Activated naive CD4-positive, alpha-beta T cell treated with anti-CD3 and anti-CD28 coated beads for 36 hours (primary cell): ENCODE data around the gene LRRC4C. TPM values are rescaled to one million over a fixed set of nuclear protein-coding genes. Genes with fewer than 3 reads are reported as not detected.
"Not testable (repeated sequence)": the region's sequence is repeated elsewhere in the genome, so short reads cannot be mapped to it uniquely, and the experiment has no call there.

Source experiments
- CTCF ChIA-PET: fragments of 350-600 bp; sonication (Branson Sonifier 250); formaldehyde crosslinking; loops from one replicate; lab custom pipeline; 2021; ENCODE audit warnings: antibody characterized with exemption; lab: Charles Lee
- DNase-seq: peaks from one replicate; pipeline ENCODE4 v3.0.0-alpha.2; 2020
- H3K27ac Mint-ChIP-seq: one replicate; pipeline ENCODE4 v1.8.0; 2021; ENCODE audit warnings: mild to moderate bottlenecking, mixed read lengths
- H3K27me3 Mint-ChIP-seq: one replicate; pipeline ENCODE4 v1.8.0; 2021; ENCODE audit warnings: low read depth, mixed read lengths
- H3K36me3 Mint-ChIP-seq: one replicate; pipeline ENCODE4 v1.8.0; 2021; ENCODE audit warnings: low read depth, mixed read lengths
- H3K4me1 Mint-ChIP-seq: one replicate; pipeline ENCODE4 v1.8.0; 2021; ENCODE audit warnings: low read depth, mixed read lengths
- H3K4me3 Mint-ChIP-seq: one replicate; pipeline ENCODE4 v1.8.0; 2021; ENCODE audit warnings: mild to moderate bottlenecking, moderate library complexity, mixed read lengths
- H3K9me3 Mint-ChIP-seq: one replicate; pipeline ENCODE4 v1.8.0; 2021; ENCODE audit warnings: mixed read lengths
- intact Hi-C: fragments of 100-400 bp; cut with micrococcal nuclease; formaldehyde crosslinking; loops from one replicate; pipeline ENCODE4 v1.15.1; 2023
- total RNA-seq, 2 experiments: library from RNA; stranded (reverse); gene quantifications; one replicate each; pipeline ENCODE4 v1.2.3, GENCODE V29; 2021

The LRRC4C gene
- total RNA-seq, 2 experiments from 2014 or later, result not detected

DNA sequence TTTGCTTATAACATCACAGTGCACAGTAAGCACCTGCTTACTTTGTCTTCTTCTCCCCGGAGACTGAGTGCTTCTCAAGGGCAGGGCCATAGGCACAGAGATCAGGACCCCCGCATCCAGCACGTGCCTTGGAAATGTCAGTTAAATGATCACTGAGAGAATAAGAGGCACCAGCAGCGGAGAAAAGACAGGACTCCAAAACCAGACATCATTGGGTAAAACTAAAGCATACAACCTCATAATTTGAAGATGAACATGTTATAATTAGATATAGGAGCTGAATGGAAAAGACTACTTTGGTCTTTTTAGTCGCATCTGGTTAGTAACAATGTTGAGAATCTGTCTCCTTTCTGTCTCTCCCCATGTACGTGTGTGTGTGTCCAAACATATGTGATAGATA, 1279.9 kb downstream of the LRRC4C start:
- DNase-seq, result no peak
- Mint-ChIP-seq H3K9me3 (peaks cover 6% of the 10 kb centered on the region), H3K4me3 (no peak overlapping the region), H3K27ac (no peak overlapping the region), H3K27me3 (peaks cover 2% of the 10 kb centered on the region), H3K36me3 (no peaks in the 10 kb centered on the region), H3K4me1 (no peaks in the 10 kb centered on the region)
- intact Hi-C loops, result no loop called here
- CTCF ChIA-PET, result interaction anchor here (0.6 kb wide), 1 partner anchor 44 kb away, joined by 3 read pairs; no protein-coding TSS in a partner anchor

DNA sequence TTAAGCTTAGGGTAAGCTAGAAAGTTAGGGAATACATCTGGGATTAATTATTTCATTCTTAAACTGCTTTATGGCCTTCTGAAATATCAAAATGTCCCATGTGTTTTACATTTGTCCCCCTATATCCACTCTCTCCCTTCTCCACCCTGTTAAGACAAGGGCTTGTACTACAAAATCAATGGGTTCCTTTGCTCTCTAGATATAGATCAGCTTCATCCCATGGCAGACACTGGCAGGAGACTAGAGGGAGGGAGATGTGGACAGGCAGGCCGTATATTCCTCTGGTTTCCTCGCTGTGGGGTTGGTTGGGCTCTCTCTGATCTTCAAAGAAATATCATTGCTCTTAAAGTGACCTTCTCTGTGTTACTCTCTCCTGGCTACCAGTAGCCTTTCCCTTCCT, 1281.0 kb downstream of the LRRC4C start:
- Mint-ChIP-seq H3K4me3 (no peak overlapping the region), H3K27ac (no peak overlapping the region), H3K27me3 (peaks cover 2% of the 10 kb centered on the region), H3K4me1 (no peaks in the 10 kb centered on the region), H3K9me3 (peaks cover 6% of the 10 kb centered on the region), H3K36me3 (no peaks in the 10 kb centered on the region)
- CTCF ChIA-PET, result no interaction called here
- intact Hi-C loops, result no loop called here
- no peak for DNase-seq

- H3K27ac Mint-ChIP-seq, result no peak overlapping the region
- H3K4me3 Mint-ChIP-seq, result no peak overlapping the region
- CTCF ChIA-PET, result no interaction called here
- no peak for DNase-seq
- H3K4me1 Mint-ChIP-seq, result no peaks in the 10 kb centered on the region
- intact Hi-C loops, result no loop called here
- no peaks in the 10 kb centered on the region for H3K27me3 Mint-ChIP-seq
- no peaks in the 10 kb centered on the region for H3K36me3 Mint-ChIP-seq
- peaks cover 8% of the 10 kb centered on the region for H3K9me3 Mint-ChIP-seq
Measured at GRCh38 chr11:40175980-40176379, 1283.5 kb downstream of the LRRC4C start.

DNA sequence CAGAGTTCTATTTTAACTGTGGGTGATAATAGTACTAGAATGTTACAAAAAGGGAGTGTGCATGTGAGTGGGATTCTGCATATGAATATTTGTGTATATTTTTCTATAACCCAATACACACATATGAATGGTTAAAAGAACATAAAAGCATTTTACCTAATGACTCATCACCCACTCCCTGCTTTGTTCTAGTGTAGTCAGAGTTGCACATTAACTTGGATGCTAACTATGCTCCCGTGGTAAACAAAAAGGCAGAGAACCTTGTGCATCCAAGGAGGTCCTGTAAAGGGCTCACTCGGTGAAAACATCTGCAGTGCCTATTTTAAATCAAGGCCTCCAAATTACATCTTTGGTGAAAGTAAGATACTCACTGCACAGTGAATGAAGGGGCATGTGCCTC, 1289.4 kb downstream of the LRRC4C start:
- Mint-ChIP-seq H3K4me1 (no peaks in the 10 kb centered on the region), H3K9me3 (peaks cover 13% of the 10 kb centered on the region), H3K36me3 (no peaks in the 10 kb centered on the region), H3K27ac (no peak overlapping the region), H3K4me3 (no peak overlapping the region), H3K27me3 (no peaks in the 10 kb centered on the region)
- intact Hi-C loops, result no loop called here
- no peak for DNase-seq
- CTCF ChIA-PET, result no interaction called here

- CTCF ChIA-PET, result no interaction called here
- Mint-ChIP-seq H3K36me3 (no peaks in the 10 kb centered on the region), H3K4me1 (no peaks in the 10 kb centered on the region), H3K27ac (no peak overlapping the region), H3K27me3 (no peaks in the 10 kb centered on the region), H3K9me3 (peaks cover 16% of the 10 kb centered on the region), H3K4me3 (no peak overlapping the region)
- no peak for DNase-seq
- intact Hi-C loops, result no loop called here
Measured at GRCh38 chr11:40168414-40168813, 1291.0 kb downstream of the LRRC4C start.

- H3K4me1 Mint-ChIP-seq, H3K27me3 Mint-ChIP-seq, CTCF ChIA-PET, H3K36me3 Mint-ChIP-seq, DNase-seq, H3K27ac Mint-ChIP-seq, H3K4me3 Mint-ChIP-seq, intact Hi-C loops: not testable (repeated sequence)
- peaks cover 16% of the 10 kb centered on the region for H3K9me3 Mint-ChIP-seq
Measured at GRCh38 chr11:40167805-40168204, 1291.6 kb downstream of the LRRC4C start.

GRCh38 chr11:40166892-40167291, 1292.6 kb downstream of the LRRC4C start:
- H3K27ac Mint-ChIP-seq, result no peak overlapping the region
- CTCF ChIA-PET, result no interaction called here
- H3K4me1 Mint-ChIP-seq, result no peaks in the 10 kb centered on the region
- intact Hi-C loops, result no loop called here
- H3K27me3 Mint-ChIP-seq, result no peaks in the 10 kb centered on the region
- peaks cover 14% of the 10 kb centered on the region for H3K9me3 Mint-ChIP-seq
- no peak overlapping the region for H3K4me3 Mint-ChIP-seq
- no peak for DNase-seq
- H3K36me3 Mint-ChIP-seq, result no peaks in the 10 kb centered on the region

DNA sequence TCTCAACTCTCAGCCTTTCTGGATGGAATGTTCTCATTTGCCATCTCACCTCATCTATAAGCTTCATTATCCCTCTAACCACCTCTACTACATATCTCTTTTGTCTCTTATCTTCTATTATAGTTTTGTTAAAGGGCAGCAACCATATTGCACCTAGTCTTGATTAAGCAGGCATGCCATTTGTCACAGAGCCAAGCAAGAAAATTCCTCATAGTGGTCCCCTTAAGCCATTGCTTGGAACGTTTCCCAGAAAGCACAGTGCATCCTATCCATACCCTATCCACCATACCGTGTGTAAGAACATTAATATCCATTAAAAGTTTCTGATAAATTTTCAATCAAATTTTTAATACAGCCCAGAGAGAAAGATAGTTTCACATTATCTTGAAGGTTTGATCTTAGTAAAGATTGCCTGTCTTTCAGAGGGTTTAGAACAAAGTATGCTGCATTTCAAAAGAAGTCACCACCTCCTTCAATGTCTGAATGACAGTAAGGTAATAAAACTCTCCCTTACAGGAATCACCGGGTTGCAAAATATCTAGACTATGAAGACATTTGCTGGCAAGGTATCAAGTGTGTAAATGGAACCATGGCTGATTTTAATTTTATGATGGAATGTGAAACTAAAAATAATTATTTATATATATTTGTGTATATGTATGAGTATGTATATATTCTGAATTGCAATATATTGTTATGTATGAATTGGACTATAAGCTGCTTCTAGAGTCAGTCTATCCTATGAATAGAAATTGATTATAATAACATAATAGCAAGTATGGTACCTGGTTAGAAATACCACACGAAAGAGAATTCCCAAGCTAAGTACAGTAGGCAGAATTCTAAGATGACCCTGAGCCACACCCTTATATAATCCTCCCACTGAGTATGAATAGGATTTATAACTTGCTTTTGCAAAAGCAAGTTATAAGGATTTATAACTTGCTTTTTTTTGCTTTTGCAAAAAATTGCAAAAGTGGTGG, 1296.3 kb downstream of the LRRC4C start:
- intact Hi-C loops, result no loop called here
- Mint-ChIP-seq H3K9me3 (peaks cover 18% of the 10 kb centered on the region), H3K4me1 (no peaks in the 10 kb centered on the region), H3K27ac (no peak overlapping the region), H3K36me3 (no peaks in the 10 kb centered on the region), H3K27me3 (no peaks in the 10 kb centered on the region), H3K4me3 (no peak overlapping the region)
- CTCF ChIA-PET, result no interaction called here
- no peak for DNase-seq

- Mint-ChIP-seq H3K27me3 (no peaks in the 10 kb centered on the region), H3K4me3 (no peak overlapping the region), H3K27ac (no peak overlapping the region), H3K4me1 (no peaks in the 10 kb centered on the region), H3K9me3 (peaks cover 22% of the 10 kb centered on the region), H3K36me3 (no peaks in the 10 kb centered on the region)
- no peak for DNase-seq
- CTCF ChIA-PET, result no interaction called here
- intact Hi-C loops, result no loop called here
Measured at GRCh38 chr11:40161854-40162410, 1297.5 kb downstream of the LRRC4C start.

DNA sequence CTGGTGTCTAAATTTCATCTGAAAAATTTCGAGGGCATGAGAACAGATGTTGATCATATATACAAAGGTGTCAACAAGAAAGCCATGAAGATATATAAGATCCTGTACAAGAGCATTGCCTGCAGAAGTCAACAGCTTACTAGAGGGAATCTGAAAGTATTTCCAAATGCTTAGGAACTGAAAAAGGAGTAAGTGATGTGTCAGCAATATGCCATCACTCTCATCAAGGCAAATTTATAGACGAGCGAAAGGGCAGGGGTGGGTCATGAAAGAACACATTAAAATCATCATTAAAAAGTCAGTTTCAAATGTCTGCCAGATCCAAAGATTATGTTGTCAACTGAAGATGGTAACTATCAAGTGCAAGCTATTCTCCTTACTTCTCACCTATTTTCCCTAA, 1299.0 kb downstream of the LRRC4C start:
- Mint-ChIP-seq H3K9me3 (peaks cover 33% of the 10 kb centered on the region), H3K4me3 (no peak overlapping the region), H3K27me3 (no peaks in the 10 kb centered on the region), H3K4me1 (no peaks in the 10 kb centered on the region), H3K27ac (no peak overlapping the region), H3K36me3 (no peaks in the 10 kb centered on the region)
- CTCF ChIA-PET, result no interaction called here
- no peak for DNase-seq
- intact Hi-C loops, result no loop called here

- no peaks in the 10 kb centered on the region for H3K27me3 Mint-ChIP-seq
- CTCF ChIA-PET, result no interaction called here
- H3K4me3 Mint-ChIP-seq, result no peak overlapping the region
- peaks cover 1% of the 10 kb centered on the region for H3K36me3 Mint-ChIP-seq
- no peak for DNase-seq
- H3K27ac Mint-ChIP-seq, result no peak overlapping the region
- H3K4me1 Mint-ChIP-seq, result no peaks in the 10 kb centered on the region
- peaks cover 13% of the 10 kb centered on the region for H3K9me3 Mint-ChIP-seq
- intact Hi-C loops, result no loop called here
Measured at GRCh38 chr11:40149721-40150120, 1309.7 kb downstream of the LRRC4C start.

GRCh38 chr11:40140560-40140959, 1318.9 kb downstream of the LRRC4C start:
- Mint-ChIP-seq H3K4me3 (no peak overlapping the region), H3K36me3 (no peaks in the 10 kb centered on the region), H3K9me3 (peaks cover 15% of the 10 kb centered on the region), H3K4me1 (no peaks in the 10 kb centered on the region), H3K27ac (no peak overlapping the region), H3K27me3 (no peaks in the 10 kb centered on the region)
- DNase-seq, result no peak
- CTCF ChIA-PET, result no interaction called here
- intact Hi-C loops, result no loop called here

DNA sequence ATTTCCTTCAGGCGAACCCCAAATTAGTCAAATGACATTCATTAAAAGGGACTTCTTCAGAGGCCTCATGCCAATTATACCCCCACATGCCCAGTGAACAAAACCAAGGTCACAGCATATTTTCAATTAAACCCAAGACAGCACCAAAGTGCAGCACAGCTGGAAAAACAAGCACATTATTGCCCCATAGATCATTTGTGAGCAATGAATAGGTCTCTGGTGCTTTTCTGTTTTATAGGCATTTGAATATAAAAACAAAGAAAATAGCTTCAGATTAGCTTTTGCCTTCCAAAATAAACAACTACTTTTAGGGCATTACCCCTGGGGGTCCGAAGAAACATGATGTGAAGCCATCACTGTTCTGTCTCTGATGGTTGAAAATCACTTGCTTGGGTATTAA, 1319.9 kb downstream of the LRRC4C start:
- H3K9me3 Mint-ChIP-seq, result peaks cover 18% of the 10 kb centered on the region
- no peaks in the 10 kb centered on the region for H3K27me3 Mint-ChIP-seq
- H3K27ac Mint-ChIP-seq, result no peak overlapping the region
- no peak for DNase-seq
- H3K4me3 Mint-ChIP-seq, result no peak overlapping the region
- CTCF ChIA-PET, result no interaction called here
- no peaks in the 10 kb centered on the region for H3K4me1 Mint-ChIP-seq
- H3K36me3 Mint-ChIP-seq, result no peaks in the 10 kb centered on the region
- intact Hi-C loops, result no loop called here
